K562 (cell line): ENCODE measurements around the gene TFB2M. TPM values are rescaled to one million over a fixed set of nuclear protein-coding genes. Genes with fewer than 3 reads are reported as not detected.

ENCODE experiments used
- ATAC-seq: fragments of 200-7000 bp; cut with Tn5 transposase; 3 replicates; pipeline ENCODE4 v1.9.1; 2020; ENCODE audit warnings: moderate library complexity
- BruUV-seq: library from RNA; stranded (reverse); fragments of 400-500 nt; replicated peaks from 2 replicates; lab custom pipeline; 2021; lab: Mats Ljungman, UMichigan
- CTCF ChIA-PET: fragments of 300-600 bp; formaldehyde crosslinking; extraction: SDS; loops from one replicate; lab custom pipeline; 2021; ENCODE audit warnings: low intra/inter-chr PET ratio; lab: Yijun Ruan, JAX
- POLR2A ChIA-PET: fragments of 300-600, 350-650 bp; sonication (Branson Sonifier 250); formaldehyde crosslinking; extraction: SDS; loops from one replicate; lab custom pipeline; 2021; ENCODE audit warnings: antibody characterized with exemption, inconsistent platforms; lab: Yijun Ruan, JAX
- DNase-seq, 4 experiments: peaks; one replicate each; pipeline versions ENCODE4 v3.0.0 to v3.0.0-alpha.2; 2011 to 2018; ENCODE audit warnings: low spot score in 3 of 4, mixed read lengths in 3 of 4; ENCODE audit errors: extremely low read depth in 1 of 4
- FAIRE-seq: peaks from 2 replicates; lab custom pipeline; 2011; peaks lifted over from hg19 to GRCh38; lab: Jason Lieb, UNC
- H2AFZ ChIP-seq: 2 replicates; pipeline ENCODE4 v1.6.0; 2011; ENCODE audit warnings: low read depth, low read length, control low read depth, inconsistent platforms
- H3K27ac ChIP-seq: fragments of 200-600 bp; 3 replicates; pipeline ENCODE4 v1.8.0; 2011; ENCODE audit warnings: low read depth, mild to moderate bottlenecking, control low read depth, inconsistent platforms, low read length, moderate library complexity, mixed read lengths; ENCODE audit errors: extremely low read depth
- H3K27me3 ChIP-seq, 2 experiments: fragments of 300-600 bp in 1 of 2; 2 replicates in 1 of 2; 3 replicates in 1 of 2; pipeline versions ENCODE4 v1.6.0 to v1.8.0; 2011; ENCODE audit warnings: inconsistent platforms in 2 of 2, low read length in 2 of 2, mild to moderate bottlenecking in 1 of 2, mixed read lengths in 1 of 2, moderate library complexity in 1 of 2; ENCODE audit not compliant: control insufficient read depth in 2 of 2, insufficient read depth in 2 of 2
- H3K36me3 ChIP-seq: fragments of 300-600 bp; 3 replicates; pipeline ENCODE4 v1.8.0; 2011; ENCODE audit warnings: mild to moderate bottlenecking, low read length, inconsistent platforms; ENCODE audit not compliant: control insufficient read depth, insufficient read depth
- H3K4me1 ChIP-seq, 2 experiments: fragments of 200-600 bp in 1 of 2; replicated peaks in 1 of 2; 2 replicates in 1 of 2; 3 replicates in 1 of 2; pipeline versions ENCODE4 v1.5.1 to v1.8.0; 2011; ENCODE audit warnings: inconsistent platforms in 2 of 2, low read length in 2 of 2, mild to moderate bottlenecking in 1 of 2, mixed read lengths in 1 of 2, moderate library complexity in 1 of 2; ENCODE audit not compliant: control insufficient read depth in 2 of 2, insufficient read depth in 2 of 2
- H3K4me2 ChIP-seq: 2 replicates; pipeline ENCODE4 v1.6.1; 2011; ENCODE audit warnings: low read length, control low read depth, inconsistent platforms, mixed read lengths; ENCODE audit not compliant: insufficient read depth
- H3K4me3 ChIP-seq: fragments of 200-600 bp; sonication (generic), shearing (Covaris generic); 2 replicates; pipeline ENCODE4 v1.5.1; 2016; ENCODE audit warnings: control low read depth, inconsistent platforms
- H3K79me2 ChIP-seq: fragments of 200-600 bp; 3 replicates; pipeline ENCODE4 v1.8.0; 2011; ENCODE audit warnings: low read length, inconsistent platforms; ENCODE audit not compliant: control insufficient read depth, insufficient read depth
- H3K9ac ChIP-seq, 2 experiments: 2 replicates each; pipeline versions ENCODE4 v1.6.0 to v1.6.1; 2011; ENCODE audit warnings: low read depth in 2 of 2, low read length in 2 of 2, control low read depth in 1 of 2, inconsistent platforms in 1 of 2, mild to moderate bottlenecking in 1 of 2, mixed read lengths in 1 of 2; ENCODE audit not compliant: insufficient read depth in 1 of 2
- H3K9me1 ChIP-seq: one replicate; pipeline ENCODE4 v1.6.0; 2011; ENCODE audit warnings: inconsistent platforms, mild to moderate bottlenecking, low read length, moderate library complexity; ENCODE audit not compliant: control insufficient read depth, insufficient read depth
- H3K9me3 ChIP-seq: replicated peaks from 2 replicates; pipeline ENCODE4 v1.5.1; 2011; ENCODE audit warnings: low read depth, low read length, inconsistent platforms; ENCODE audit not compliant: control insufficient read depth, insufficient read depth
- H4K20me1 ChIP-seq: replicated peaks from 2 replicates; pipeline ENCODE4 v1.6.1; 2011; ENCODE audit warnings: low read length, inconsistent platforms, mixed read lengths; ENCODE audit not compliant: control insufficient read depth, insufficient read depth
- CEBPB ChIP-seq: fragments of 450-650 bp; IDR thresholded peaks from 2 replicates; pipeline ENCODE4 v1.6.1; 2016; ENCODE audit warnings: missing genetic modification characterization, missing compliant biosample characterization
- NFIC ChIP-seq: fragments of 450-650 bp; IDR thresholded peaks from 2 replicates; pipeline ENCODE4 v1.6.1; 2017; ENCODE audit warnings: mild to moderate bottlenecking, inconsistent platforms
- SMAD3 ChIP-seq: fragments of 450-650 bp; formaldehyde crosslinking; conservative IDR thresholded peaks from 2 replicates; pipeline ENCODE4 v1.4.0; 2020; ENCODE audit warnings: mild to moderate bottlenecking
- WGBS: fragments of 100-300 bp; shearing (Covaris generic); methylation state at CpG from one replicate; pipeline ENCODE4 v1.1.6; 2016; ENCODE audit warnings: low coverage, mixed read lengths; ENCODE audit not compliant: insufficient coverage; ENCODE audit errors: missing lambda C conversion rate; 5-methylcytosine and 5-hydroxymethylcytosine counted together
- in situ Hi-C: fragments of 300-500 bp; cut with MboI; formaldehyde crosslinking; loops from 4 replicates; pipeline ENCODE4 v1.15.0; 2018; ENCODE audit warnings: inconsistent platforms, mixed read lengths
- intact Hi-C: fragments of 100-400 bp; cut with micrococcal nuclease; formaldehyde crosslinking; loops from 2 replicates; pipeline ENCODE4 v1.14.2; 2022
- polyA plus RNA-seq, 8 experiments: library from polyadenylated mRNA; depleted of rRNA in 4 of 8; stranded (reverse) in 5 of 8; unstranded in 3 of 8; fragments of >200 nt; fragmentation: Nextera tagmentation in 2 of 8; fragmentation: Illumina TruSeq in 1 of 8; extraction: Ambion mirVana in 2 of 8; extraction: Trizol in 1 of 8; gene quantifications; 2 replicates each; pipeline versions ENCODE4 v1.2.1 to v1.2.3, GENCODE V29; 2011 to 2014; ENCODE audit warnings: inconsistent platforms in 1 of 8, missing spikeins in 1 of 8
- total RNA-seq, 7 experiments: library from RNA; depleted of rRNA in 6 of 7; stranded (reverse); fragments of >200 nt in 6 of 7; fragmentation: Illumina TruSeq in 2 of 7; extraction: Trizol in 2 of 7; gene quantifications; 2 replicates each; pipeline versions ENCODE4 v1.2.1 to v1.2.3, GENCODE V29; 2011 to 2021; ENCODE audit warnings: low replicate concordance in 1 of 7
- TF ChIP-seq, protein P1 (sequence below): fragments of 200-800 bp; sonication (Bioruptor generic); IDR thresholded peaks from 2 replicates; pipeline ENCODE4 v1.6.1; 2016; ENCODE audit warnings: missing genetic modification characterization, missing compliant biosample characterization

Gene TFB2M
- total and polyA plus RNA-seq, 9 of the 15 experiments (the other 6 are each of a cell fraction or from before 2014, with no cell fraction given) = 55.1 to 162 (median 70.6) TPM

DNA sequence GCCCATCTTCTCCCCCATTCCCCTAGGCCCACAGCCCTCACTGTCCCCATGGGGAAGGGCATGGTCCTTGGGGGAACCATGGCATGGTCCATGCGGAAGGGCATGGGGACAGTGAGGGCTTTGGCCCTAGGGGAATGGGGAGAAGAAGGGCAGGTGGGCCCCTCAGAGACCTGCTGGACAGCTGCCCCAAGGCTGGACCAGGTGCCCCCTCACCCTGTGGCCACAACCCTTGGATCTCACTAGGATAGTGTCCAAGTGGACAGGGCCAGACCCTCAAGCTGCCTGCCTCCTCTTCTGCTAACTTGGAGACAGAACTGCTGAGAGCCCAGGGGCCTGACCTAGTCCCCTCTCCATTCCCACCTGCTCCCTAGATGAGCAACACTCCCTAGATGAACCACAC is 46.5 kb downstream of the TFB2M start:
- no peaks in the 10 kb centered on the region for H3K79me2 ChIP-seq
- H3K27ac ChIP-seq = no peak overlapping the region
- no peaks in the 10 kb centered on the region for H3K36me3 ChIP-seq
- H3K4me3 ChIP-seq = no peak overlapping the region
- no CpG with 5 or more reads among the region's 1 CpG for WGBS
- H4K20me1 ChIP-seq = no peaks in the 10 kb centered on the region
- no TSS peak for BruUV-seq
- H3K9ac ChIP-seq = no peak overlapping the region
- ChIA-PET POLR2A (no interaction called here), CTCF (no interaction called here)
- peaks cover 26% of the 10 kb centered on the region for H3K9me3 ChIP-seq
- no peaks in the 10 kb centered on the region for H3K9me1 ChIP-seq
- in situ Hi-C loops (no loop called here), intact Hi-C loops (no loop called here)
- H3K4me2 ChIP-seq = no peak overlapping the region
- ATAC-seq (no peak), FAIRE-seq (no peak), DNase-seq (no peak)
- H2AFZ ChIP-seq = no peak overlapping the region
- H3K27me3 ChIP-seq = peaks cover 0 to 41% of the 10 kb centered on the region in 2 experiments; a peak in 2 of 5 replicates
- no peak for TF ChIP-seq SMAD3 (CRISPR knock-in tag)
- no peak for TF ChIP-seq NFIC
- TF ChIP-seq, protein P1, sequence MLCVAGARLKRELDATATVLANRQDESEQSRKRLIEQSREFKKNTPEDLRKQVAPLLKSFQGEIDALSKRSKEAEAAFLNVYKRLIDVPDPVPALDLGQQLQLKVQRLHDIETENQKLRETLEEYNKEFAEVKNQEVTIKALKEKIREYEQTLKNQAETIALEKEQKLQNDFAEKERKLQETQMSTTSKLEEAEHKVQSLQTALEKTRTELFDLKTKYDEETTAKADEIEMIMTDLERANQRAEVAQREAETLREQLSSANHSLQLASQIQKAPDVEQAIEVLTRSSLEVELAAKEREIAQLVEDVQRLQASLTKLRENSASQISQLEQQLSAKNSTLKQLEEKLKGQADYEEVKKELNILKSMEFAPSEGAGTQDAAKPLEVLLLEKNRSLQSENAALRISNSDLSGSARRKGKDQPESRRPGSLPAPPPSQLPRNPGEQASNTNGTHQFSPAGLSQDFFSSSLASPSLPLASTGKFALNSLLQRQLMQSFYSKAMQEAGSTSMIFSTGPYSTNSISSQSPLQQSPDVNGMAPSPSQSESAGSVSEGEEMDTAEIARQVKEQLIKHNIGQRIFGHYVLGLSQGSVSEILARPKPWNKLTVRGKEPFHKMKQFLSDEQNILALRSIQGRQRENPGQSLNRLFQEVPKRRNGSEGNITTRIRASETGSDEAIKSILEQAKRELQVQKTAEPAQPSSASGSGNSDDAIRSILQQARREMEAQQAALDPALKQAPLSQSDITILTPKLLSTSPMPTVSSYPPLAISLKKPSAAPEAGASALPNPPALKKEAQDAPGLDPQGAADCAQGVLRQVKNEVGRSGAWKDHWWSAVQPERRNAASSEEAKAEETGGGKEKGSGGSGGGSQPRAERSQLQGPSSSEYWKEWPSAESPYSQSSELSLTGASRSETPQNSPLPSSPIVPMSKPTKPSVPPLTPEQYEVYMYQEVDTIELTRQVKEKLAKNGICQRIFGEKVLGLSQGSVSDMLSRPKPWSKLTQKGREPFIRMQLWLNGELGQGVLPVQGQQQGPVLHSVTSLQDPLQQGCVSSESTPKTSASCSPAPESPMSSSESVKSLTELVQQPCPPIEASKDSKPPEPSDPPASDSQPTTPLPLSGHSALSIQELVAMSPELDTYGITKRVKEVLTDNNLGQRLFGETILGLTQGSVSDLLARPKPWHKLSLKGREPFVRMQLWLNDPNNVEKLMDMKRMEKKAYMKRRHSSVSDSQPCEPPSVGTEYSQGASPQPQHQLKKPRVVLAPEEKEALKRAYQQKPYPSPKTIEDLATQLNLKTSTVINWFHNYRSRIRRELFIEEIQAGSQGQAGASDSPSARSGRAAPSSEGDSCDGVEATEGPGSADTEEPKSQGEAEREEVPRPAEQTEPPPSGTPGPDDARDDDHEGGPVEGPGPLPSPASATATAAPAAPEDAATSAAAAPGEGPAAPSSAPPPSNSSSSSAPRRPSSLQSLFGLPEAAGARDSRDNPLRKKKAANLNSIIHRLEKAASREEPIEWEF (CRISPR knock-in tag) = no peak
- no peak for TF ChIP-seq CEBPB (tag)
- H3K4me1 ChIP-seq = peaks cover 0 to 6% of the 10 kb centered on the region in 2 experiments; a peak in 1 of 5 replicates
